MM.1S (cell line): ENCODE measurements around the gene R3HDM4.
"Not testable (repeated sequence)": the region's sequence is repeated elsewhere in the genome, so short reads cannot be mapped to it uniquely, and the experiment has no call there.

Experiments used
- DNase-seq: peaks from one replicate; pipeline ENCODE4 v3.0.0-alpha.2; 2015
- H2AFZ ChIP-seq: fragments of 300-600 bp; sonication (generic); 2 replicates; pipeline ENCODE4 v1.6.0; 2016; ENCODE audit warnings: antibody characterized with exemption, low read length
- H3F3A ChIP-seq: fragments of 300-600 bp; sonication (generic); 2 replicates; pipeline ENCODE4 v1.6.1; 2016; ENCODE audit warnings: mild to moderate bottlenecking, antibody characterized with exemption, low read length, moderate library complexity, mixed read lengths; ENCODE audit not compliant: insufficient read depth
- H3K27ac ChIP-seq: fragments of 300-600 bp; sonication (generic); 2 replicates; pipeline ENCODE4 v1.5.1; 2016; ENCODE audit warnings: mild to moderate bottlenecking, low read length
- H3K27me3 ChIP-seq: fragments of 300-600 bp; sonication (generic); replicated peaks from 2 replicates; pipeline ENCODE4 v1.6.0; 2016; ENCODE audit warnings: low read length; ENCODE audit not compliant: insufficient read depth
- H3K36me3 ChIP-seq: fragments of 300-600 bp; sonication (generic); replicated peaks from 2 replicates; pipeline ENCODE4 v1.6.1; 2016; ENCODE audit warnings: mild to moderate bottlenecking, low read length, mixed read lengths; ENCODE audit not compliant: insufficient read depth
- H3K4me1 ChIP-seq: fragments of 300-600 bp; sonication (generic); 2 replicates; pipeline ENCODE4 v1.6.1; 2016; ENCODE audit warnings: low read length, mixed read lengths
- H3K4me2 ChIP-seq: fragments of 300-600 bp; sonication (generic); 2 replicates; pipeline ENCODE4 v1.6.0; 2016; ENCODE audit warnings: low read depth, low read length
- H3K4me3 ChIP-seq: fragments of 300-600 bp; sonication (generic); 2 replicates; pipeline ENCODE4 v1.5.1; 2016; ENCODE audit warnings: low read length, mixed read lengths
- H3K79me2 ChIP-seq: fragments of 300-600 bp; sonication (generic); 2 replicates; pipeline ENCODE4 v1.6.1; 2016; ENCODE audit warnings: mixed run types, low read length, mixed read lengths
- H3K9ac ChIP-seq: fragments of 300-600 bp; sonication (generic); 2 replicates; pipeline ENCODE4 v1.6.1; 2016; ENCODE audit warnings: low read length, mixed read lengths
- H3K9me2 ChIP-seq: fragments of 300-600 bp; sonication (generic); replicated peaks from 2 replicates; pipeline ENCODE4 v1.6.1; 2016; ENCODE audit warnings: mild to moderate bottlenecking, low read length, mixed read lengths; ENCODE audit not compliant: insufficient read depth
- H3K9me3 ChIP-seq: fragments of 300-600 bp; sonication (generic); replicated peaks from 2 replicates; pipeline ENCODE4 v1.6.1; 2016; ENCODE audit warnings: mild to moderate bottlenecking, low read length, mixed read lengths; ENCODE audit not compliant: insufficient read depth
- H4K20me1 ChIP-seq: fragments of 300-600 bp; sonication (generic); 2 replicates; pipeline ENCODE4 v1.6.1; 2016; ENCODE audit warnings: mild to moderate bottlenecking, low read length, moderate library complexity, mixed read lengths; ENCODE audit not compliant: insufficient read depth
- EZH2 ChIP-seq: fragments of 300-600 bp; sonication (generic); optimal IDR thresholded peaks from 2 replicates; pipeline ENCODE3; 2017; ENCODE audit warnings: low read depth, mild to moderate bottlenecking, antibody characterized with exemption, low read length, mixed read lengths
- EZH2phosphoT487 ChIP-seq: fragments of 300-600 bp; sonication (generic); IDR thresholded peaks from 2 replicates; pipeline ENCODE4 v1.6.1; 2018; ENCODE audit warnings: antibody characterized with exemption, low read length
- TF ChIP-seq, protein P1 (sequence below): fragments of 300-600 bp; sonication (generic); IDR thresholded peaks from 2 replicates; pipeline ENCODE4 v1.5.1; 2016; ENCODE audit warnings: antibody characterized with exemption, low read length, mixed read lengths

R3HDM4 gene

DNA sequence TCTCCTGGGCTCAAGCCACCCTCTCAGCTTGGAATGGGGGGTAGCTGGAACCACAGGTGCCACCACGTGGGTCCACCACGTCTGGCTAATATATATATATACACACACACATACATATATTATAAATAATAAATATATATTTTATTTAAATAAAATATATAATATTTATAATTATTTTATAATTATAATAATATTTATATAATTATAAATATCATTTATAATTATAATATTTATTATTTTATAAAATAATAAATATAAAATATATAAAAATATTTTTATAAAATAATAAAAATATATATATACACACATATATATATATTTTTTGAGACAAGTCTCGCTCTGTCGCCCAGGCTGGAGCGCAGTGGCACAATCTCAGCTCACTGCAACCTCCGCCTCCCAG lies 58.5 kb downstream of the R3HDM4 start:
- no peaks in the 10 kb centered on the region for H4K20me1 ChIP-seq
- TF ChIP-seq EZH2phosphoT487 (no peak), EZH2 (no peak)
- TF ChIP-seq, protein P1, sequence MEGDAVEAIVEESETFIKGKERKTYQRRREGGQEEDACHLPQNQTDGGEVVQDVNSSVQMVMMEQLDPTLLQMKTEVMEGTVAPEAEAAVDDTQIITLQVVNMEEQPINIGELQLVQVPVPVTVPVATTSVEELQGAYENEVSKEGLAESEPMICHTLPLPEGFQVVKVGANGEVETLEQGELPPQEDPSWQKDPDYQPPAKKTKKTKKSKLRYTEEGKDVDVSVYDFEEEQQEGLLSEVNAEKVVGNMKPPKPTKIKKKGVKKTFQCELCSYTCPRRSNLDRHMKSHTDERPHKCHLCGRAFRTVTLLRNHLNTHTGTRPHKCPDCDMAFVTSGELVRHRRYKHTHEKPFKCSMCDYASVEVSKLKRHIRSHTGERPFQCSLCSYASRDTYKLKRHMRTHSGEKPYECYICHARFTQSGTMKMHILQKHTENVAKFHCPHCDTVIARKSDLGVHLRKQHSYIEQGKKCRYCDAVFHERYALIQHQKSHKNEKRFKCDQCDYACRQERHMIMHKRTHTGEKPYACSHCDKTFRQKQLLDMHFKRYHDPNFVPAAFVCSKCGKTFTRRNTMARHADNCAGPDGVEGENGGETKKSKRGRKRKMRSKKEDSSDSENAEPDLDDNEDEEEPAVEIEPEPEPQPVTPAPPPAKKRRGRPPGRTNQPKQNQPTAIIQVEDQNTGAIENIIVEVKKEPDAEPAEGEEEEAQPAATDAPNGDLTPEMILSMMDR = no peak
- H3K9me2 ChIP-seq = no peaks in the 10 kb centered on the region
- no peak overlapping the region for H3K9ac ChIP-seq
- no peaks in the 10 kb centered on the region for H3K4me1 ChIP-seq
- H3K4me3 ChIP-seq = no peak overlapping the region
- H3K27ac ChIP-seq = no peak overlapping the region
- peaks cover 74% of the 10 kb centered on the region for H3K27me3 ChIP-seq
- H3K9me3 ChIP-seq = no peaks in the 10 kb centered on the region
- no peaks in the 10 kb centered on the region for H3K79me2 ChIP-seq
- H3F3A ChIP-seq = no peaks in the 10 kb centered on the region
- H2AFZ ChIP-seq = no peak overlapping the region
- no peaks in the 10 kb centered on the region for H3K36me3 ChIP-seq
- DNase-seq = no peak
- no peak overlapping the region for H3K4me2 ChIP-seq

GRCh38 chr19:853614-854220 lies 59.3 kb downstream of the R3HDM4 start:
- H4K20me1 ChIP-seq, H2AFZ ChIP-seq, H3K4me1 ChIP-seq, H3K4me2 ChIP-seq, H3K36me3 ChIP-seq, H3K9me3 ChIP-seq, H3K79me2 ChIP-seq, H3K9ac ChIP-seq, DNase-seq, H3K4me3 ChIP-seq, H3F3A ChIP-seq, H3K9me2 ChIP-seq, H3K27ac ChIP-seq: not testable (repeated sequence)
- H3K27me3 ChIP-seq = peaks cover 74% of the 10 kb centered on the region

DNA sequence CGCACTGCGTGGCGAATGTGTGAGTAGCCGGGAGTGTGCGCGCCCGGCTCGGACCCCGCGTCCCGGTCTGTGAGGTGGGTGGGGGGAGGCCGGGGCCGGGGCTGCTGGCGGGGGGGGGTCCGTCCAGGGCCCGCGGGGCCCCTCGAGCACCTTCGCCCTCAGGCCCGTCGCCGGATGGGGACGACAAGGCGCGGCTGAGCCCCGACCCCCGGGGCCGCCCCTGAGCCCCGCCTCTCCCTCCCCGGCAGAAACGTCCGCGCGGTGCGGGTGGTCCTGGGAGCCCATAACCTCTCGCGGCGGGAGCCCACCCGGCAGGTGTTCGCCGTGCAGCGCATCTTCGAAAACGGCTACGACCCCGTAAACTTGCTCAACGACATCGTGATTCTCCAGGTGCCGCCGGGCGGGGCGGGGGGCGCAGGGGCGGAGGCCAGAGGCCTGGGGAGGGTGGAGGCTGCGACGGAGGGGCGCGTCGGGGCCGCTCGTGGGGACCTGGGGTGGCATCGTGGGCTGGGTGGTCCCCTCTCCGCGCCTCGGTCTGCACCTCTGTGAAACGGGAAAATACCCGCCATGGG lies 59.9 kb downstream of the R3HDM4 start:
- H3K4me3 ChIP-seq = no peak overlapping the region
- TF ChIP-seq, protein P1 = no peak
- no peak for TF ChIP-seq EZH2
- TF ChIP-seq EZH2phosphoT487 = no peak
- no peak overlapping the region for H3K27ac ChIP-seq
- H3F3A ChIP-seq = no peaks in the 10 kb centered on the region
- H3K79me2 ChIP-seq = no peaks in the 10 kb centered on the region
- H3K27me3 ChIP-seq = peaks cover 74% of the 10 kb centered on the region
- H4K20me1 ChIP-seq = no peaks in the 10 kb centered on the region
- no peak overlapping the region for H3K4me2 ChIP-seq
- H2AFZ ChIP-seq = no peak overlapping the region
- no peak overlapping the region for H3K9ac ChIP-seq
- DNase-seq = no peak
- no peaks in the 10 kb centered on the region for H3K4me1 ChIP-seq
- no peaks in the 10 kb centered on the region for H3K36me3 ChIP-seq
- H3K9me3 ChIP-seq = no peaks in the 10 kb centered on the region
- H3K9me2 ChIP-seq = no peaks in the 10 kb centered on the region
